SK-N-SH (cell line): Measurements from ENCODE around the gene ISYNA1.

Experiments used
- CHD2 ChIP-seq: fragments of 150-350 bp; IDR thresholded peaks from 2 replicates; pipeline ENCODE4 v1.6.1; 2018; ENCODE audit warnings: low read length; ENCODE audit not compliant: partially characterized antibody
- EP300 ChIP-seq, 2 experiments: IDR thresholded peaks; 2 replicates each; pipeline versions ENCODE4 v1.4.0 to v1.6.1; 2012; ENCODE audit warnings: borderline replicate concordance in 1 of 2, low read depth in 1 of 2, low read length in 1 of 2
- EZH2phosphoT487 ChIP-seq: fragments of 200-600 bp; sonication (generic); IDR thresholded peaks from 2 replicates; pipeline ENCODE4 v1.6.1; 2017; ENCODE audit warnings: low read depth, mixed run types, mild to moderate bottlenecking, antibody characterized with exemption, moderate library complexity, borderline replicate concordance
- GATA2 ChIP-seq: sonication (generic); formaldehyde crosslinking; IDR thresholded peaks from 2 replicates; pipeline ENCODE4 v1.5.0; 2020; ENCODE audit warnings: mild to moderate bottlenecking, missing genetic modification reagents
- JUND ChIP-seq: IDR thresholded peaks from 2 replicates; pipeline ENCODE4 v1.4.0; 2012
- NFIC ChIP-seq: IDR thresholded peaks from 2 replicates; pipeline ENCODE4 v1.4.0; 2012; ENCODE audit warnings: borderline replicate concordance
- POLR2AphosphoS5 ChIP-seq: IDR thresholded peaks from 2 replicates; pipeline ENCODE4 v1.6.1; 2012; ENCODE audit warnings: low read depth, low read length
- RCOR1 ChIP-seq: fragments of 150-350 bp; IDR thresholded peaks from 2 replicates; pipeline ENCODE4 v1.6.1; 2017; ENCODE audit warnings: antibody characterized with exemption, low read length
- TAF1 ChIP-seq: IDR thresholded peaks from 2 replicates; pipeline ENCODE4 v1.6.1; 2012; ENCODE audit warnings: low read depth, mild to moderate bottlenecking, low read length, moderate library complexity, borderline replicate concordance
- YY1 ChIP-seq: IDR thresholded peaks from 2 replicates; pipeline ENCODE4 v1.4.0; 2012; ENCODE audit warnings: low read depth, mild to moderate bottlenecking
- TF ChIP-seq, protein P1 (sequence below): fragments of 200-600 bp; sonication (generic); IDR thresholded peaks from 2 replicates; pipeline ENCODE4 v1.6.1; 2017; ENCODE audit warnings: antibody characterized with exemption, mild to moderate bottlenecking, moderate library complexity
- TF ChIP-seq, protein P2 (sequence below): fragments of 150-350 bp; IDR thresholded peaks from 2 replicates; pipeline ENCODE4 v1.6.1; 2016; ENCODE audit warnings: mild to moderate bottlenecking, low read depth, low read length
- TF ChIP-seq, protein P3 (sequence below): IDR thresholded peaks from 2 replicates; pipeline ENCODE4; 2012

DNA sequence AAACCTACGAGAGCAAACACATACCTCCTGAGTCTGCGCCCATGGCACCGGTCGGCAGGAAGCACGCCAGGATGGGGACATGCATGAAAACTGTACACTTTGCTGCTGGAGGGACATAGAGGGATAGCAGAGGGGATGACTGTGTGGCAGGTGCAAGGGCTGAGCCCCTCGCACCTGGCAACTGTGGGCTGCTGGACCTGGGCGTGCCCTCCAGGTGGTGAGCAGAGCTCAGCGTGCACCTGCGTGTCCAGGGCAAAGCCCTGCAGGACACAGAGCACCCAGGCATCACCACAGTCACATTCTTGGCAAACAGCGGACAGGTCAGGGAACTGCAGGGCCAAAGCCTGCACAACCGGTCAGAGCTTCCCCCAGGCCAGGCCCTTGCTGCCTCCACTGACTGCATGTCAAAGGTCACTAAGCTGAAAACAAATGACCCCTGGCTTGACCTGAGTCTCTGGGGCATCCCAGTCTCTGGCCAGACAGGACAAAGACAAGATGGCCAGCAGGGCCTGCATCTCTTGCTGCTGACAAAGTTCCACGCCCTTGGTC lies 9.0 kb upstream of the ISYNA1 start:
- TF ChIP-seq, protein P1, sequence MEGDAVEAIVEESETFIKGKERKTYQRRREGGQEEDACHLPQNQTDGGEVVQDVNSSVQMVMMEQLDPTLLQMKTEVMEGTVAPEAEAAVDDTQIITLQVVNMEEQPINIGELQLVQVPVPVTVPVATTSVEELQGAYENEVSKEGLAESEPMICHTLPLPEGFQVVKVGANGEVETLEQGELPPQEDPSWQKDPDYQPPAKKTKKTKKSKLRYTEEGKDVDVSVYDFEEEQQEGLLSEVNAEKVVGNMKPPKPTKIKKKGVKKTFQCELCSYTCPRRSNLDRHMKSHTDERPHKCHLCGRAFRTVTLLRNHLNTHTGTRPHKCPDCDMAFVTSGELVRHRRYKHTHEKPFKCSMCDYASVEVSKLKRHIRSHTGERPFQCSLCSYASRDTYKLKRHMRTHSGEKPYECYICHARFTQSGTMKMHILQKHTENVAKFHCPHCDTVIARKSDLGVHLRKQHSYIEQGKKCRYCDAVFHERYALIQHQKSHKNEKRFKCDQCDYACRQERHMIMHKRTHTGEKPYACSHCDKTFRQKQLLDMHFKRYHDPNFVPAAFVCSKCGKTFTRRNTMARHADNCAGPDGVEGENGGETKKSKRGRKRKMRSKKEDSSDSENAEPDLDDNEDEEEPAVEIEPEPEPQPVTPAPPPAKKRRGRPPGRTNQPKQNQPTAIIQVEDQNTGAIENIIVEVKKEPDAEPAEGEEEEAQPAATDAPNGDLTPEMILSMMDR = no peak
- TF ChIP-seq YY1 (no peak), EP300 (IDR thresholded peaks at IDR 0.05; ENCODE audit: borderline replicate concordance in 1 of 2, low read depth in 1 of 2, low read length in 1 of 2) (no peak), EZH2phosphoT487 (no peak), JUND (no peak), TAF1 (no peak), CHD2 (no peak), RCOR1 (no peak), NFIC (no peak), POLR2AphosphoS5 (no peak), GATA2 (CRISPR knock-in tag) (no peak)
- TF ChIP-seq, protein P2, sequence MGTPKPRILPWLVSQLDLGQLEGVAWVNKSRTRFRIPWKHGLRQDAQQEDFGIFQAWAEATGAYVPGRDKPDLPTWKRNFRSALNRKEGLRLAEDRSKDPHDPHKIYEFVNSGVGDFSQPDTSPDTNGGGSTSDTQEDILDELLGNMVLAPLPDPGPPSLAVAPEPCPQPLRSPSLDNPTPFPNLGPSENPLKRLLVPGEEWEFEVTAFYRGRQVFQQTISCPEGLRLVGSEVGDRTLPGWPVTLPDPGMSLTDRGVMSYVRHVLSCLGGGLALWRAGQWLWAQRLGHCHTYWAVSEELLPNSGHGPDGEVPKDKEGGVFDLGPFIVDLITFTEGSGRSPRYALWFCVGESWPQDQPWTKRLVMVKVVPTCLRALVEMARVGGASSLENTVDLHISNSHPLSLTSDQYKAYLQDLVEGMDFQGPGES = no peak
- TF ChIP-seq, protein P3, sequence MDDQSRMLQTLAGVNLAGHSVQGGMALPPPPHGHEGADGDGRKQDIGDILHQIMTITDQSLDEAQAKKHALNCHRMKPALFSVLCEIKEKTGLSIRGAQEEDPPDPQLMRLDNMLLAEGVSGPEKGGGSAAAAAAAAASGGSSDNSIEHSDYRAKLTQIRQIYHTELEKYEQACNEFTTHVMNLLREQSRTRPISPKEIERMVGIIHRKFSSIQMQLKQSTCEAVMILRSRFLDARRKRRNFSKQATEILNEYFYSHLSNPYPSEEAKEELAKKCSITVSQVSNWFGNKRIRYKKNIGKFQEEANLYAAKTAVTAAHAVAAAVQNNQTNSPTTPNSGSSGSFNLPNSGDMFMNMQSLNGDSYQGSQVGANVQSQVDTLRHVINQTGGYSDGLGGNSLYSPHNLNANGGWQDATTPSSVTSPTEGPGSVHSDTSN = no peak
